ENCODE data around the gene KRTAP15-1. TPM values are rescaled to one million over a fixed set of nuclear protein-coding genes. Genes with fewer than 3 reads are reported as not detected.

KRTAP15-1 gene
- total RNA-seq, 1 experiment from 2014 or later: not detected

GRCh38 chr21:30480145-30480544 lies 40.1 kb downstream of the KRTAP15-1 start, which contains the start of gene KRTAP19-1:
KRTAP19-1 (minus strand) TSS chr21:30480367; CDS start chr21:30480317, 50 bp downstream.
- POLR2A ChIA-PET: no interaction called here
- Mint-ChIP-seq H3K36me3 (ENCODE audit: insufficient read depth, unreplicated experiment) (no peaks in the 10 kb centered on the region), H3K4me1 (ENCODE audit: low read depth, unreplicated experiment) (no peaks in the 10 kb centered on the region), H3K9me3 (ENCODE audit: unreplicated experiment) (no peaks in the 10 kb centered on the region), H3K27me3 (ENCODE audit: insufficient read depth, unreplicated experiment) (peaks cover 9% of the 10 kb centered on the region), H3K27ac (ENCODE audit: unreplicated experiment) (no peak within 1 kb of the TSS), H3K4me3 (ENCODE audit: unreplicated experiment) (no peak within 1 kb of the TSS)
- Histone ChIP-seq H3K4me1 (no peaks in the 10 kb centered on the region), H3K4me3 (ENCODE audit: low read depth, low read length) (no peak within 1 kb of the TSS), H3K27me3 (replicated peaks; ENCODE audit: control insufficient read depth, insufficient read depth, low read length) (no peaks in the 10 kb centered on the region), H3K36me3 (ENCODE audit: control insufficient read depth, insufficient read depth, low read length) (no peaks in the 10 kb centered on the region), H3K9me3 (no peaks in the 10 kb centered on the region)
- CTCF ChIA-PET: no interaction called here
- no TSS peak for BruUV-seq (replicated peaks)
- intact Hi-C loops (cut with micrococcal nuclease; ENCODE audit: unreplicated experiment): no loop called here
- TF ChIP-seq CTCF (IDR thresholded peaks at IDR 0.05; ENCODE audit: insufficient read depth in 1 of 2, low read depth in 1 of 2, low read length in 1 of 2, severe bottlenecking in 1 of 2, unreplicated experiment in 1 of 2): no peak
- no peak for DNase-seq

- Histone ChIP-seq H3K4me1 (no peaks in the 10 kb centered on the region), H3K4me3 (ENCODE audit: low read depth, low read length) (no peak overlapping the region), H3K27me3 (replicated peaks; ENCODE audit: control insufficient read depth, insufficient read depth, low read length) (no peaks in the 10 kb centered on the region), H3K36me3 (ENCODE audit: control insufficient read depth, insufficient read depth, low read length) (no peaks in the 10 kb centered on the region), H3K9me3 (no peaks in the 10 kb centered on the region)
- H3K27ac Mint-ChIP-seq (ENCODE audit: unreplicated experiment): no peak overlapping the region
- DNase-seq: no peak
- no peaks in the 10 kb centered on the region for H3K4me1 Mint-ChIP-seq (ENCODE audit: low read depth, unreplicated experiment)
- H3K27me3 Mint-ChIP-seq (ENCODE audit: insufficient read depth, unreplicated experiment): peaks cover 4% of the 10 kb centered on the region
- no TSS peak for BruUV-seq (replicated peaks)
- H3K4me3 Mint-ChIP-seq (ENCODE audit: unreplicated experiment): no peak overlapping the region
- H3K9me3 Mint-ChIP-seq (ENCODE audit: unreplicated experiment): no peaks in the 10 kb centered on the region
- CTCF ChIA-PET: no interaction called here
- POLR2A ChIA-PET: no interaction called here
- H3K36me3 Mint-ChIP-seq (ENCODE audit: insufficient read depth, unreplicated experiment): no peaks in the 10 kb centered on the region
- TF ChIP-seq CTCF (IDR thresholded peaks at IDR 0.05; ENCODE audit: insufficient read depth in 1 of 2, low read depth in 1 of 2, low read length in 1 of 2, severe bottlenecking in 1 of 2, unreplicated experiment in 1 of 2): no peak
- intact Hi-C loops (cut with micrococcal nuclease; ENCODE audit: unreplicated experiment): no loop called here
These were observed 42.1 kb downstream of the KRTAP15-1 start for GRCh38 chr21:30482130-30482529.

- BruUV-seq (replicated peaks): no TSS peak
- Mint-ChIP-seq H3K4me3 (ENCODE audit: unreplicated experiment) (no peak overlapping the region), H3K27me3 (ENCODE audit: insufficient read depth, unreplicated experiment) (peaks cover 1% of the 10 kb centered on the region), H3K4me1 (ENCODE audit: low read depth, unreplicated experiment) (no peaks in the 10 kb centered on the region), H3K27ac (ENCODE audit: unreplicated experiment) (no peak overlapping the region), H3K9me3 (ENCODE audit: unreplicated experiment) (no peaks in the 10 kb centered on the region), H3K36me3 (ENCODE audit: insufficient read depth, unreplicated experiment) (no peaks in the 10 kb centered on the region)
- Histone ChIP-seq H3K36me3 (ENCODE audit: control insufficient read depth, insufficient read depth, low read length) (no peaks in the 10 kb centered on the region), H3K27me3 (replicated peaks; ENCODE audit: control insufficient read depth, insufficient read depth, low read length) (no peaks in the 10 kb centered on the region), H3K4me3 (ENCODE audit: low read depth, low read length) (no peak overlapping the region), H3K9me3 (no peaks in the 10 kb centered on the region), H3K4me1 (no peaks in the 10 kb centered on the region)
- intact Hi-C loops (cut with micrococcal nuclease; ENCODE audit: unreplicated experiment): no loop called here
- no peak for DNase-seq
- no peak for TF ChIP-seq CTCF (IDR thresholded peaks at IDR 0.05; ENCODE audit: insufficient read depth in 1 of 2, low read depth in 1 of 2, low read length in 1 of 2, severe bottlenecking in 1 of 2, unreplicated experiment in 1 of 2)
- CTCF ChIA-PET: no interaction called here
- POLR2A ChIA-PET: no interaction called here
These were observed 46.1 kb downstream of the KRTAP15-1 start for GRCh38 chr21:30486180-30486579.
